Keratinocyte (primary cell): ENCODE measurements around the gene FOXC1. TPM values are rescaled to one million over a fixed set of nuclear protein-coding genes. Genes with fewer than 3 reads are reported as not detected.

ENCODE experiments used
- DNase-seq: peaks from one replicate; pipeline ENCODE4 v3.0.0-alpha.2; 2011; ENCODE audit warnings: low read depth, missing footprints, low spot score
- FAIRE-seq: peaks from 2 replicates; lab custom pipeline; 2011; peaks lifted over from hg19 to GRCh38; lab: Jason Lieb, UNC
- H2AFZ ChIP-seq: 2 replicates; pipeline ENCODE4 v1.6.0; 2012; ENCODE audit warnings: low read length, control low read depth, inconsistent platforms; ENCODE audit not compliant: control insufficient read depth
- H3K27ac ChIP-seq: 2 replicates; pipeline ENCODE4 v1.5.1; 2011; ENCODE audit warnings: low read length; ENCODE audit not compliant: control insufficient read depth, insufficient read depth
- H3K27me3 ChIP-seq: 3 replicates; pipeline ENCODE4 v1.6.0; 2011; ENCODE audit warnings: low read length; ENCODE audit not compliant: control insufficient read depth, insufficient read depth; ENCODE audit errors: extremely low read depth
- H3K36me3 ChIP-seq, 2 experiments: 2 replicates in 1 of 2; 3 replicates in 1 of 2; pipeline ENCODE4 v1.5.1; 2011; ENCODE audit warnings: low read length in 2 of 2, mild to moderate bottlenecking in 1 of 2; ENCODE audit not compliant: control insufficient read depth in 2 of 2, insufficient read depth in 2 of 2; ENCODE audit errors: extremely low read depth in 1 of 2
- H3K4me1 ChIP-seq: 3 replicates; pipeline ENCODE4 v1.5.1; 2011; ENCODE audit warnings: low read length; ENCODE audit not compliant: control insufficient read depth, insufficient read depth; ENCODE audit errors: extremely low read depth
- H3K4me2 ChIP-seq: 3 replicates; pipeline ENCODE4 v1.6.0; 2011; ENCODE audit warnings: low read depth, low read length; ENCODE audit not compliant: control insufficient read depth, insufficient read depth; ENCODE audit errors: extremely low read depth
- H3K4me3 ChIP-seq, 3 experiments: fragments of 200-600 bp in 1 of 3; sonication (generic) in 1 of 3; 2 replicates in 2 of 3; 3 replicates in 1 of 3; pipeline ENCODE4 v1.5.1; 2011 to 2016; ENCODE audit warnings: low read length in 3 of 3, mild to moderate bottlenecking in 3 of 3, control low read depth in 2 of 3, inconsistent platforms in 1 of 3, low read depth in 1 of 3, mixed read lengths in 1 of 3, mixed run types in 1 of 3, moderate library complexity in 1 of 3; ENCODE audit not compliant: control insufficient read depth in 2 of 3, insufficient read depth in 2 of 3; ENCODE audit errors: extremely low read depth in 1 of 3
- H3K79me2 ChIP-seq: 2 replicates; pipeline ENCODE4 v1.6.0; 2012; ENCODE audit warnings: low read length; ENCODE audit not compliant: control insufficient read depth, insufficient read depth
- H3K9ac ChIP-seq: 3 replicates; pipeline ENCODE4 v1.6.0; 2011; ENCODE audit warnings: low read length; ENCODE audit not compliant: control insufficient read depth, insufficient read depth; ENCODE audit errors: extremely low read depth
- H3K9me1 ChIP-seq: 3 replicates; pipeline ENCODE4 v1.6.0; 2011; ENCODE audit warnings: low read length; ENCODE audit not compliant: control insufficient read depth, insufficient read depth; ENCODE audit errors: extremely low read depth
- H3K9me3 ChIP-seq: 2 replicates; pipeline ENCODE4 v1.5.1; 2012; ENCODE audit warnings: low read depth, low read length; ENCODE audit not compliant: control insufficient read depth
- H4K20me1 ChIP-seq: 3 replicates; pipeline ENCODE4 v1.6.0; 2011; ENCODE audit warnings: low read length; ENCODE audit not compliant: control insufficient read depth, insufficient read depth; ENCODE audit errors: extremely low read depth
- CTCF ChIP-seq, 3 experiments: IDR thresholded peaks in 1 of 3; conservative IDR thresholded peaks in 1 of 3; optimal IDR thresholded peaks in 1 of 3; 2 replicates in 2 of 3; 3 replicates in 1 of 3; pipeline versions ENCODE3 to v1.5.1; 2011; ENCODE audit warnings: low read length in 3 of 3, mild to moderate bottlenecking in 3 of 3, moderate library complexity in 2 of 3, control low read depth in 1 of 3, inconsistent platforms in 1 of 3; ENCODE audit not compliant: insufficient read depth in 2 of 3; ENCODE audit errors: extremely low read depth in 1 of 3
- EZH2 ChIP-seq: IDR thresholded peaks from one replicate; pipeline ENCODE4 v1.6.1; 2012; ENCODE audit warnings: inconsistent platforms, mild to moderate bottlenecking, low read length, moderate library complexity
- dilution Hi-C: fragments of 300-500 bp; cut with MboI; formaldehyde crosslinking; loops from one replicate; pipeline ENCODE4 v1.7.0; 2020; ENCODE audit warnings: low sequenced_read_pairs; ENCODE audit not compliant: extremely low pct_ligation_motif_present
- polyA plus RNA-seq, 5 experiments: library from polyadenylated mRNA; depleted of rRNA in 3 of 5; stranded (reverse) in 3 of 5; stranded (forward) in 1 of 5; unstranded in 1 of 5; fragments of >200 nt; gene quantifications; 1 replicate in 1 of 5; 2 replicates in 3 of 5; 3 replicates in 1 of 5; pipeline versions ENCODE4 v1.2.1 to v1.2.3, GENCODE V29; 2011 to 2012; ENCODE audit warnings: missing spikeins in 2 of 5, low read depth in 1 of 5, low replicate concordance in 1 of 5

The FOXC1 gene
- polyA plus RNA-seq, 1 donor (not counting 4 experiments of a cell fraction or from before 2014, with no cell fraction given) = 4.3 TPM

GRCh38 chr6:1597121-1597744, 12.5 kb upstream of the FOXC1 start:
- H3K27me3 ChIP-seq = peaks cover 38% of the 10 kb centered on the region
- no peak for TF ChIP-seq EZH2
- no peak for TF ChIP-seq CTCF (optimal IDR thresholded peaks at IDR 0.05 in 1 of 3, IDR thresholded peaks at IDR 0.05 in 1 of 3, conservative IDR thresholded peaks at IDR 0.05 in 1 of 3; ENCODE audit: extremely low read depth in 1 of 3, insufficient read depth in 2 of 3, low read length in 3 of 3)
- no peak for FAIRE-seq

GRCh38 chr6:1597924-1598323, 11.8 kb upstream of the FOXC1 start:
- Histone ChIP-seq H3K79me2 (no peaks in the 10 kb centered on the region), H2AFZ (no peak overlapping the region), H3K36me3 (no peaks in the 10 kb centered on the region), H3K4me3 (no peak overlapping the region), H3K4me1 (peaks cover 9% of the 10 kb centered on the region), H3K9me3 (no peaks in the 10 kb centered on the region), H4K20me1 (no peaks in the 10 kb centered on the region), H3K27me3 (peaks cover 36% of the 10 kb centered on the region), H3K4me2 (no peak overlapping the region), H3K9ac (no peak overlapping the region), H3K27ac (no peak overlapping the region), H3K9me1 (no peaks in the 10 kb centered on the region)
- no peak for TF ChIP-seq CTCF (optimal IDR thresholded peaks at IDR 0.05 in 1 of 3, IDR thresholded peaks at IDR 0.05 in 1 of 3, conservative IDR thresholded peaks at IDR 0.05 in 1 of 3; ENCODE audit: extremely low read depth in 1 of 3, insufficient read depth in 2 of 3, low read length in 3 of 3)
- TF ChIP-seq EZH2 = no peak
- FAIRE-seq = no peak
- dilution Hi-C loops = no loop called here
- peak; percentile 40 for DNase-seq

More at GRCh38 chr6:1597121-1597744, 12.5 kb upstream of the FOXC1 start:
- H4K20me1 ChIP-seq = no peaks in the 10 kb centered on the region
- no peaks in the 10 kb centered on the region for H3K9me1 ChIP-seq
- dilution Hi-C loops = no loop called here
- H3K79me2 ChIP-seq = no peaks in the 10 kb centered on the region
- no peak overlapping the region for H3K9ac ChIP-seq
- no peaks in the 10 kb centered on the region for H3K36me3 ChIP-seq
- H3K4me2 ChIP-seq = no peak overlapping the region
- no peak overlapping the region for H3K27ac ChIP-seq
- peaks cover 9% of the 10 kb centered on the region for H3K4me1 ChIP-seq
- no peak for DNase-seq
- H3K9me3 ChIP-seq = no peaks in the 10 kb centered on the region
- no peak overlapping the region for H3K4me3 ChIP-seq
- no peak overlapping the region for H2AFZ ChIP-seq
